Thyroid gland (tissue), 4 donors: ENCODE data around the gene PDE5A.

Experiments used
- POLR2A ChIP-seq, 2 donors: fragments of 450-650 bp; IDR thresholded peaks; one replicate each; pipeline ENCODE4 v1.6.1; 2017; ENCODE audit warnings: antibody characterized with exemption in 2 of 2, mild to moderate bottlenecking in 2 of 2, moderate library complexity in 1 of 2
- TF ChIP-seq, protein P1 (sequence below), 6 experiments: fragments of 200-600 bp in 3 of 6; fragments of 450-650 bp in 3 of 6; sonication (generic) in 3 of 6; IDR thresholded peaks; one replicate each; pipeline ENCODE4 v1.5.1; 2016 to 2019; ENCODE audit warnings: antibody characterized with exemption in 6 of 6, mild to moderate bottlenecking in 2 of 6, inconsistent platforms in 1 of 6, moderate library complexity in 1 of 6

DNA sequence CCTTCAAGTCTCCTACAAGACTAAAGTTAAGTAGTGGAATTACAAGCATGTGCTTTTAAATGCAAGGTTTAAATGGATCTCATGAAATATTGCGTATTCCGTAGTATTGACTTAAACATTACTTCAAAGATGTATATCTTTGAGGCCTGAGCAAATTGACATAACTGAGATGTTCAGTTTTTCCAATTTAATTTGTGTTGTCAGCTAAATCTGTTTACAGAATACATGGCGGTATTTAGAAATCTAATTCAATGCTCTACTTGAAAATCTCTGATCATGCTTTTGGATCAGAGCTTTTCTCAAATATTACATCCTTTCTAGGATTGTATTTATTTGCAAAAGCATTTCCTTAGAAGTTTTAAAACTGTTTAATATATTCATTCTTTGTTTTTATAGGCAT lies 47.5 kb upstream of the PDE5A start:
- TF ChIP-seq, protein P1, sequence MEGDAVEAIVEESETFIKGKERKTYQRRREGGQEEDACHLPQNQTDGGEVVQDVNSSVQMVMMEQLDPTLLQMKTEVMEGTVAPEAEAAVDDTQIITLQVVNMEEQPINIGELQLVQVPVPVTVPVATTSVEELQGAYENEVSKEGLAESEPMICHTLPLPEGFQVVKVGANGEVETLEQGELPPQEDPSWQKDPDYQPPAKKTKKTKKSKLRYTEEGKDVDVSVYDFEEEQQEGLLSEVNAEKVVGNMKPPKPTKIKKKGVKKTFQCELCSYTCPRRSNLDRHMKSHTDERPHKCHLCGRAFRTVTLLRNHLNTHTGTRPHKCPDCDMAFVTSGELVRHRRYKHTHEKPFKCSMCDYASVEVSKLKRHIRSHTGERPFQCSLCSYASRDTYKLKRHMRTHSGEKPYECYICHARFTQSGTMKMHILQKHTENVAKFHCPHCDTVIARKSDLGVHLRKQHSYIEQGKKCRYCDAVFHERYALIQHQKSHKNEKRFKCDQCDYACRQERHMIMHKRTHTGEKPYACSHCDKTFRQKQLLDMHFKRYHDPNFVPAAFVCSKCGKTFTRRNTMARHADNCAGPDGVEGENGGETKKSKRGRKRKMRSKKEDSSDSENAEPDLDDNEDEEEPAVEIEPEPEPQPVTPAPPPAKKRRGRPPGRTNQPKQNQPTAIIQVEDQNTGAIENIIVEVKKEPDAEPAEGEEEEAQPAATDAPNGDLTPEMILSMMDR (IDR thresholded peaks at IDR 0.05) = no peak
- TF ChIP-seq POLR2A (IDR thresholded peaks at IDR 0.05) = no peak
